SK-N-SH (cell line): Measurements from ENCODE around the gene KLC1. TPM values are rescaled to one million over a fixed set of nuclear protein-coding genes. Genes with fewer than 3 reads are reported as not detected.

ENCODE experiments used
- CTCF ChIA-PET: fragments of 300-600, 350-600 bp; formaldehyde crosslinking; extraction: SDS; loops from one replicate; lab custom pipeline; 2021; lab: Yijun Ruan, JAX
- POLR2A ChIA-PET: fragments of 350-600 bp; sonication (Branson Sonifier 250); formaldehyde crosslinking; extraction: SDS; loops from one replicate; lab custom pipeline; 2020; ENCODE audit warnings: antibody characterized with exemption, inconsistent platforms; lab: Yijun Ruan, JAX
- DNase-seq: peaks from one replicate; pipeline ENCODE4 v3.0.0; 2012
- H2AFZ ChIP-seq: fragments of 200-600 bp; sonication (generic); 2 replicates; pipeline ENCODE4 v1.8.1; 2016; ENCODE audit warnings: antibody characterized with exemption, mild to moderate bottlenecking, low read depth
- H3F3A ChIP-seq: fragments of 200-600 bp; sonication (generic); replicated peaks from 2 replicates; pipeline ENCODE3; 2016; ENCODE audit warnings: antibody characterized with exemption, mild to moderate bottlenecking; ENCODE audit not compliant: insufficient read depth
- H3K27ac ChIP-seq, 2 experiments: fragments of 200-500 bp in 1 of 2; fragments of 200-600 bp in 1 of 2; sonication (Bioruptor generic) in 1 of 2; sonication (generic), shearing (Covaris generic) in 1 of 2; 2 replicates each; pipeline versions ENCODE4 v1.5.1 to v1.6.1; 2014 to 2016; ENCODE audit warnings: low read depth in 2 of 2, inconsistent platforms in 1 of 2, low read length in 1 of 2, mild to moderate bottlenecking in 1 of 2, mixed read lengths in 1 of 2
- H3K27me3 ChIP-seq: fragments of 200-600 bp; sonication (generic), shearing (Covaris generic); 2 replicates; pipeline ENCODE4 v1.6.1; 2016; ENCODE audit warnings: mixed run types; ENCODE audit not compliant: insufficient read depth
- H3K36me3 ChIP-seq, 2 experiments: fragments of 200-500 bp in 1 of 2; fragments of 200-600 bp in 1 of 2; sonication (Bioruptor generic) in 1 of 2; sonication (generic) in 1 of 2; replicated peaks in 1 of 2; 2 replicates each; pipeline versions ENCODE3 to v1.5.1; 2014 to 2016; ENCODE audit warnings: low read length in 1 of 2, mild to moderate bottlenecking in 1 of 2; ENCODE audit not compliant: insufficient read depth in 2 of 2, control insufficient read depth in 1 of 2
- H3K4me1 ChIP-seq, 2 experiments: fragments of 200-500 bp in 1 of 2; fragments of 200-600 bp in 1 of 2; sonication (Bioruptor generic) in 1 of 2; sonication (generic), shearing (Covaris generic) in 1 of 2; 2 replicates each; pipeline versions ENCODE4 v1.5.1 to v1.6.1; 2014 to 2016; ENCODE audit warnings: low read depth in 1 of 2, low read length in 1 of 2, mixed run types in 1 of 2; ENCODE audit not compliant: insufficient read depth in 2 of 2, control insufficient read depth in 1 of 2
- H3K4me2 ChIP-seq: fragments of 200-600 bp; sonication (generic), shearing (Covaris generic); 2 replicates; pipeline ENCODE4 v1.6.1; 2017; ENCODE audit warnings: mixed run types
- H3K4me3 ChIP-seq, 2 experiments: fragments of 200-500 bp in 1 of 2; fragments of 200-600 bp in 1 of 2; sonication (Bioruptor generic) in 1 of 2; sonication (generic), shearing (Covaris generic) in 1 of 2; 2 replicates each; pipeline versions ENCODE4 v1.5.1 to v1.8.1; 2014 to 2016; ENCODE audit warnings: low read depth in 2 of 2, inconsistent platforms in 1 of 2, low read length in 1 of 2, mild to moderate bottlenecking in 1 of 2, mixed read lengths in 1 of 2, moderate library complexity in 1 of 2
- H3K79me2 ChIP-seq: fragments of 200-600 bp; sonication (generic); 2 replicates; pipeline ENCODE4 v1.8.1; 2017; ENCODE audit warnings: mild to moderate bottlenecking; ENCODE audit not compliant: insufficient read depth
- H3K9ac ChIP-seq: fragments of 200-600 bp; sonication (generic); 2 replicates; pipeline ENCODE4 v1.6.1; 2017; ENCODE audit warnings: mixed run types
- H3K9me2 ChIP-seq: fragments of 200-600 bp; sonication (generic); 2 replicates; pipeline ENCODE4 v1.6.1; 2017; ENCODE audit warnings: mixed run types
- H3K9me3 ChIP-seq: fragments of 200-600 bp; sonication (generic); 2 replicates; pipeline ENCODE4 v1.6.1; 2017; ENCODE audit warnings: mixed run types, mild to moderate bottlenecking, moderate library complexity
- H4K20me1 ChIP-seq: fragments of 200-600 bp; sonication (generic); 2 replicates; pipeline ENCODE4 v1.6.1; 2017; ENCODE audit warnings: mild to moderate bottlenecking, mixed run types; ENCODE audit not compliant: insufficient read depth
- EZH2phosphoT487 ChIP-seq: fragments of 200-600 bp; sonication (generic); IDR thresholded peaks from 2 replicates; pipeline ENCODE4 v1.6.1; 2017; ENCODE audit warnings: low read depth, mixed run types, mild to moderate bottlenecking, antibody characterized with exemption, moderate library complexity, borderline replicate concordance
- FOXM1 ChIP-seq: IDR thresholded peaks from 2 replicates; pipeline ENCODE4 v1.4.0; 2012; ENCODE audit warnings: low read depth, mild to moderate bottlenecking
- GATA2 ChIP-seq: sonication (generic); formaldehyde crosslinking; IDR thresholded peaks from 2 replicates; pipeline ENCODE4 v1.5.0; 2020; ENCODE audit warnings: mild to moderate bottlenecking, missing genetic modification reagents
- MXI1 ChIP-seq: IDR thresholded peaks from 2 replicates; pipeline ENCODE4 v1.6.1; 2012; ENCODE audit warnings: mild to moderate bottlenecking, low read depth, low read length, improper control_type of control experiment
- RAD21 ChIP-seq: IDR thresholded peaks from 2 replicates; pipeline ENCODE4 v1.6.1; 2012; ENCODE audit warnings: mild to moderate bottlenecking, low read length
- RFX5 ChIP-seq: IDR thresholded peaks from 2 replicates; pipeline ENCODE4 v1.6.1; 2012; ENCODE audit warnings: mild to moderate bottlenecking, improper control_type of control experiment, low read length
- RXRA ChIP-seq: IDR thresholded peaks from 2 replicates; pipeline ENCODE4 v1.4.0; 2012; ENCODE audit warnings: low read depth, mild to moderate bottlenecking, borderline replicate concordance
- SMC3 ChIP-seq: IDR thresholded peaks from 2 replicates; pipeline ENCODE4 v1.6.1; 2012; ENCODE audit warnings: low read depth, low read length, improper control_type of control experiment
- YY1 ChIP-seq: IDR thresholded peaks from 2 replicates; pipeline ENCODE4 v1.4.0; 2012; ENCODE audit warnings: low read depth, mild to moderate bottlenecking
- WGBS: methylation state at CpG from one replicate; pipeline ENCODE4 v1.1.6; 2017; ENCODE audit warnings: low lambda C conversion rate; 5-methylcytosine and 5-hydroxymethylcytosine counted together
- polyA plus RNA-seq, 3 experiments: library from polyadenylated mRNA; depleted of rRNA; stranded (reverse); fragments of >200 nt; gene quantifications; 2 replicates each; pipeline ENCODE4 v1.2.3, GENCODE V29; 2012
- TF ChIP-seq, protein P1 (sequence below): IDR thresholded peaks from 2 replicates; pipeline ENCODE4 v1.4.0; 2012; ENCODE audit warnings: low read depth, borderline replicate concordance
- TF ChIP-seq, protein P2 (sequence below): IDR thresholded peaks from 2 replicates; pipeline ENCODE4 v1.4.0; 2012; ENCODE audit warnings: low read depth
- TF ChIP-seq, protein P3 (sequence below): fragments of 200-600 bp; sonication (generic); IDR thresholded peaks from 2 replicates; pipeline ENCODE4 v1.6.1; 2017; ENCODE audit warnings: antibody characterized with exemption, mild to moderate bottlenecking, moderate library complexity

Gene KLC1
- polyA plus RNA-seq, 1 of the 3 experiments (the other 2 are of a cell fraction), result 308 TPM

DNA sequence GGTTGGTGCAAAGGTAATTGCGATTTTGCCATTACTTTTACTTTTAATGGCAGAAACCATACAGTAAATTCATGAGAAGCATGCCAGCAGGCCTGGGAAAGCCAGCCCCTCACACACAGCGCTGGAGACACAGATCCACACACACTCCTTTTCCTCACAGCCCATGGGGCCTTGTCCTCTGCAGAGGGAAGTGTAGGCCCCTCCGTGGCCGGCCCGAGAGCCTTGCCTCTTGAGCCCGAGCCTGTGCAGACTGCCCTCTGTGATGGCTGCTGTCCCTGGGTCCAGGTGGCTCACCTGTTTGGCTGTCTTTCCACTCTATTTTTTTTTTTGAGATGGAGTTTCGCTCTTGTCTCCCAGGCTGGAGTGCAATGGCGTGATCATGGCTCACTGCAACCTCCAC, 46.9 kb downstream of the KLC1 start:
- DNase-seq, result no peak
- H3K9me3 ChIP-seq, result no peaks in the 10 kb centered on the region
- H3K4me2 ChIP-seq, result no peak overlapping the region
- no peak overlapping the region for H2AFZ ChIP-seq
- no peaks in the 10 kb centered on the region for H3K27me3 ChIP-seq
- H3F3A ChIP-seq, result no peaks in the 10 kb centered on the region
- no peaks in the 10 kb centered on the region for H3K9me2 ChIP-seq
- H3K4me3 ChIP-seq, result no peak overlapping the region
- no peaks in the 10 kb centered on the region for H3K4me1 ChIP-seq
- no peak overlapping the region for H3K27ac ChIP-seq
- 98% methylated on average over 8 of the region's 8 CpGs for WGBS
- ChIA-PET CTCF (interaction anchor here (2.3 kb wide), 1 partner anchor 22 kb away, joined by 5 read pairs; no protein-coding TSS in a partner anchor), POLR2A (no interaction called here)
- TF ChIP-seq RFX5 (no peak), GATA2 (CRISPR knock-in tag) (no peak)
- TF ChIP-seq, protein P1, sequence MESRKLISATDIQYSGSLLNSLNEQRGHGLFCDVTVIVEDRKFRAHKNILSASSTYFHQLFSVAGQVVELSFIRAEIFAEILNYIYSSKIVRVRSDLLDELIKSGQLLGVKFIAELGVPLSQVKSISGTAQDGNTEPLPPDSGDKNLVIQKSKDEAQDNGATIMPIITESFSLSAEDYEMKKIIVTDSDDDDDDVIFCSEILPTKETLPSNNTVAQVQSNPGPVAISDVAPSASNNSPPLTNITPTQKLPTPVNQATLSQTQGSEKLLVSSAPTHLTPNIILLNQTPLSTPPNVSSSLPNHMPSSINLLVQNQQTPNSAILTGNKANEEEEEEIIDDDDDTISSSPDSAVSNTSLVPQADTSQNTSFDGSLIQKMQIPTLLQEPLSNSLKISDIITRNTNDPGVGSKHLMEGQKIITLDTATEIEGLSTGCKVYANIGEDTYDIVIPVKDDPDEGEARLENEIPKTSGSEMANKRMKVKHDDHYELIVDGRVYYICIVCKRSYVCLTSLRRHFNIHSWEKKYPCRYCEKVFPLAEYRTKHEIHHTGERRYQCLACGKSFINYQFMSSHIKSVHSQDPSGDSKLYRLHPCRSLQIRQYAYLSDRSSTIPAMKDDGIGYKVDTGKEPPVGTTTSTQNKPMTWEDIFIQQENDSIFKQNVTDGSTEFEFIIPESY, result no peak
- no peak overlapping the region for H3K9ac ChIP-seq
- H3K79me2 ChIP-seq, result peaks cover 57% of the 10 kb centered on the region
- H4K20me1 ChIP-seq, result 0 out of 2 replicates have a peak, but pooled peaks cover 5% of the 10 kb centered on the region
- H3K36me3 ChIP-seq, result peaks cover 79 to 96% of the 10 kb centered on the region in 2 experiments

DNA sequence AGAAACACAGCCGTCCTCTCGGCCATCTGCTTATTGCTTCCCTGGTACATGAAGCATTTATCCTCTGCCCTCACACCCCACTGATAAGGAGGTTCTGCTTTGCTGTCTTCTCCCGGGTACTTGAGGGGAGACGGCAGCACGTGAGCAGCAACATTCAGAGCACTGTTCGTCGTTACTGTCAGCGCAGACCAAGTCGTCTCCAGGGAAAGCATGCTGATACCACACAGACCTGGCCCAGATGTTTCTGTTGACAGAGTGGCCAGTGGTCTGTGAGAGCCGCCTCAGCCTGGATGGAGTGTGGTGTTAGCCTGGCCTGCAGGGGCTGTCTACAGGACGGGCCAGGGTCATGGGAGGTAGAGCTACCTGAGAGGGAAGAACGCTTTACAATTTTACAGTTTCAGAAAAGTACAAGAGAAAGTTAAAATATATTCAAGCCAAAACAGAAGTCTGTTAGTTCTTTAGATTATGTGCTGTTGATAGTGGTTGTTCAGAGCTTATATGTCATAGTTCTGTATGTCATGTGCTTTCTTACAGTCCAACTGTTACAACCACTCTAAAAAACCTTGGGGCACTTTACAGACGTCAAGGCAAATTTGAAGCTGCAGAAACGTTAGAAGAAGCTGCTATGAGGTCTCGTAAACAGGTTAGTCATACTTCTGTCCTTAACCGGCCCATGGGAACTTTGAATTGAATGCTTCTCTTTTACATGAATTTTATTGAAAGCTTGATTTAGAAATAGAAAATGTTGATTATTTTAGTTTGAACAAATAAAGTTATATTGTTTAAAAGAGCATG, 48.1 kb downstream of the KLC1 start:
- CTCF ChIA-PET, result interaction anchor here (1.6 to 2.3 kb wide), 2 partner anchors 23 to 115 kb away, joined by 3 to 5 read pairs; partner anchors contain the start of gene BAG5
- Histone ChIP-seq H3K4me1 (no peaks in the 10 kb centered on the region), H3F3A (no peaks in the 10 kb centered on the region), H3K36me3 (peaks cover 77 to 95% of the 10 kb centered on the region in 2 experiments), H3K4me2 (no peak overlapping the region), H3K27me3 (no peaks in the 10 kb centered on the region), H3K79me2 (peaks cover 57% of the 10 kb centered on the region), H3K9me2 (no peaks in the 10 kb centered on the region), H3K9ac (no peak overlapping the region), H2AFZ (no peak overlapping the region), H4K20me1 (no peaks in the 10 kb centered on the region), H3K9me3 (no peaks in the 10 kb centered on the region), H3K27ac (no peak overlapping the region), H3K4me3 (no peak overlapping the region)
- POLR2A ChIA-PET, result no interaction called here
- DNase-seq, result no peak
- TF ChIP-seq MXI1 (no peak), EZH2phosphoT487 (no peak), YY1 (no peak), RXRA (no peak), FOXM1 (no peak)
- WGBS, result 89% methylated on average over 16 of the region's 16 CpGs

DNA sequence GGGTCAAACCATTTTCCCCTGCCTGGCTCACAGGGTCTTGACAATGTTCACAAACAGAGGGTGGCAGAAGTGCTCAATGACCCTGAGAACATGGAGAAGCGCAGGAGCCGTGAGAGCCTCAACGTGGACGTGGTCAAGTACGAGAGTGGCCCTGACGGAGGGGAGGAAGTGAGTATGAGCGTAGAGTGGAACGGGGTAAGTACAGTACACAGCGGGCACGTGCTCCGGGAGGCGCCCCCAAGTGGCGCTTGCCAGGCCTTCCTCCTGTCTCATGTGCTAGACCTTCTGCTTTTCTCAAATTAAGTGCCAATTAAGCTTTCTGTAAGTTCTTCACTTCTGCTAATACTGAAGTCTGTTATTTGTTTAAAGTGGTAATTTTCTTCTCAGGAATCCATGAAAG, 50.3 kb downstream of the KLC1 start:
- Histone ChIP-seq H3K27me3 (no peaks in the 10 kb centered on the region), H2AFZ (no peak overlapping the region), H3K9me2 (no peaks in the 10 kb centered on the region), H3K27ac (no peak overlapping the region), H3K79me2 (peaks cover 56% of the 10 kb centered on the region), H3K36me3 (peaks cover 72 to 89% of the 10 kb centered on the region in 2 experiments), H3F3A (no peaks in the 10 kb centered on the region), H3K4me2 (no peak overlapping the region), H3K4me3 (no peak overlapping the region), H3K4me1 (no peaks in the 10 kb centered on the region), H3K9me3 (no peaks in the 10 kb centered on the region)
- ChIA-PET CTCF (interaction anchor here (0.6 to 2.1 kb wide), 13 partner anchors 9 to 160 kb away, joined by 3 to 9 read pairs (median 4); no protein-coding TSS in a partner anchor), POLR2A (no interaction called here)
- peak; percentile 74 for DNase-seq
- WGBS, result 86% methylated on average over 13 of the region's 13 CpGs
- TF ChIP-seq RAD21 (peak; percentile 47), GATA2 (CRISPR knock-in tag) (no peak), SMC3 (peak; percentile 53)
- TF ChIP-seq, protein P2, sequence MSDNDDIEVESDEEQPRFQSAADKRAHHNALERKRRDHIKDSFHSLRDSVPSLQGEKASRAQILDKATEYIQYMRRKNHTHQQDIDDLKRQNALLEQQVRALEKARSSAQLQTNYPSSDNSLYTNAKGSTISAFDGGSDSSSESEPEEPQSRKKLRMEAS, result 0 out of 2 replicates have a peak, but pooled peaks have one; percentile 52
- TF ChIP-seq, protein P1, result no peak
- TF ChIP-seq, protein P3, sequence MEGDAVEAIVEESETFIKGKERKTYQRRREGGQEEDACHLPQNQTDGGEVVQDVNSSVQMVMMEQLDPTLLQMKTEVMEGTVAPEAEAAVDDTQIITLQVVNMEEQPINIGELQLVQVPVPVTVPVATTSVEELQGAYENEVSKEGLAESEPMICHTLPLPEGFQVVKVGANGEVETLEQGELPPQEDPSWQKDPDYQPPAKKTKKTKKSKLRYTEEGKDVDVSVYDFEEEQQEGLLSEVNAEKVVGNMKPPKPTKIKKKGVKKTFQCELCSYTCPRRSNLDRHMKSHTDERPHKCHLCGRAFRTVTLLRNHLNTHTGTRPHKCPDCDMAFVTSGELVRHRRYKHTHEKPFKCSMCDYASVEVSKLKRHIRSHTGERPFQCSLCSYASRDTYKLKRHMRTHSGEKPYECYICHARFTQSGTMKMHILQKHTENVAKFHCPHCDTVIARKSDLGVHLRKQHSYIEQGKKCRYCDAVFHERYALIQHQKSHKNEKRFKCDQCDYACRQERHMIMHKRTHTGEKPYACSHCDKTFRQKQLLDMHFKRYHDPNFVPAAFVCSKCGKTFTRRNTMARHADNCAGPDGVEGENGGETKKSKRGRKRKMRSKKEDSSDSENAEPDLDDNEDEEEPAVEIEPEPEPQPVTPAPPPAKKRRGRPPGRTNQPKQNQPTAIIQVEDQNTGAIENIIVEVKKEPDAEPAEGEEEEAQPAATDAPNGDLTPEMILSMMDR, result peak; percentile 52
- TF ChIP-seq, all 33 proteins: peak for 4
- H3K9ac ChIP-seq, result no peak overlapping the region
- H4K20me1 ChIP-seq, result no peaks in the 10 kb centered on the region
